ENCODE results near the gene MRGPRF. TPM values are rescaled to one million over a fixed set of nuclear protein-coding genes. Genes with fewer than 3 reads are reported as not detected.

MRGPRF gene
- total RNA-seq, 4 donors from 2014 or later: 17.9 to 119 (median 43.6) TPM

DNA sequence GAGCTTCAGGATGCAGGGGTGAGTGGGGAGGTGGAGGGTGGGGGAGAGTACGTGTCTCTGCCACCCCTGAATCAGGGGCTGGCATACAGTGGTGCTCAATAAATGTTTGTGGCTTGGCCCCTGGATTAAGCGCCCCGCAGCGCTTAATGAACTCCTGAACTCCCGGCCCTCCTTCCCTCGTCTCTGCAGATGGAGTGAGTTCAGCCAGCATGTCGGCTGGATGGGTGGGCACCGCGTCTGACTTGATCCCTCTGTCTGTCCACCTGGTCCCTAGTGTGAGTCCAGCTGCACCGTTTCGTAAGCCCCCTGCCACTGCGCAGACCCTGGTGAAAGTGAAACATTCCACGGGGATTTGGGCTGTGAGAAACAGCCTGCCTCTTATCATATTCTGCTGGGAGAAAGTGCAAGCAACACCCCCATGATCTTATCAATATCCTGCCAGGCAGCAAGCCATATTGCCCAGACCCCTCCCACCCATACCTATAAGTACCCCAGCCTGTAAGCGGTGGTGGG, 20.2 kb downstream of the MRGPRF start:
- H3K4me3 ChIP-seq: no peak overlapping the region
- H3K4me1 ChIP-seq: no peaks in the 10 kb centered on the region
- no peaks in the 10 kb centered on the region for H3K36me3 ChIP-seq
- intact Hi-C loops (cut with DNase I; ENCODE audit: low total_unique reads) (no loop called here), in situ Hi-C loops (cut with MboI; ENCODE audit: low pct_ligation_motif_present in 1 of 4, low pct_unique_long_range_greater_than_20kb in 1 of 4, low sequenced_read_pairs in 3 of 4) (no loop called here)
- TF ChIP-seq POLR2A (IDR thresholded peaks at IDR 0.05) (no peak), EP300 (IDR thresholded peaks at IDR 0.05; ENCODE audit: low read depth) (no peak), POLR2AphosphoS5 (IDR thresholded peaks at IDR 0.05) (no peak)
- TF ChIP-seq, protein P1, sequence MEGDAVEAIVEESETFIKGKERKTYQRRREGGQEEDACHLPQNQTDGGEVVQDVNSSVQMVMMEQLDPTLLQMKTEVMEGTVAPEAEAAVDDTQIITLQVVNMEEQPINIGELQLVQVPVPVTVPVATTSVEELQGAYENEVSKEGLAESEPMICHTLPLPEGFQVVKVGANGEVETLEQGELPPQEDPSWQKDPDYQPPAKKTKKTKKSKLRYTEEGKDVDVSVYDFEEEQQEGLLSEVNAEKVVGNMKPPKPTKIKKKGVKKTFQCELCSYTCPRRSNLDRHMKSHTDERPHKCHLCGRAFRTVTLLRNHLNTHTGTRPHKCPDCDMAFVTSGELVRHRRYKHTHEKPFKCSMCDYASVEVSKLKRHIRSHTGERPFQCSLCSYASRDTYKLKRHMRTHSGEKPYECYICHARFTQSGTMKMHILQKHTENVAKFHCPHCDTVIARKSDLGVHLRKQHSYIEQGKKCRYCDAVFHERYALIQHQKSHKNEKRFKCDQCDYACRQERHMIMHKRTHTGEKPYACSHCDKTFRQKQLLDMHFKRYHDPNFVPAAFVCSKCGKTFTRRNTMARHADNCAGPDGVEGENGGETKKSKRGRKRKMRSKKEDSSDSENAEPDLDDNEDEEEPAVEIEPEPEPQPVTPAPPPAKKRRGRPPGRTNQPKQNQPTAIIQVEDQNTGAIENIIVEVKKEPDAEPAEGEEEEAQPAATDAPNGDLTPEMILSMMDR (IDR thresholded peaks at IDR 0.05): no peak
- H3K27ac ChIP-seq: no peak overlapping the region
- no peaks in the 10 kb centered on the region for H3K9me3 ChIP-seq
- 52 to 66% methylated on average over 9 to 14 of the region's 14 CpGs for WGBS, 2 donors (ENCODE audit: low coverage in 1 of 2)
- H3K27me3 ChIP-seq: peaks cover 21% of the 10 kb centered on the region
- peak; percentile 1 for DNase-seq

DNA sequence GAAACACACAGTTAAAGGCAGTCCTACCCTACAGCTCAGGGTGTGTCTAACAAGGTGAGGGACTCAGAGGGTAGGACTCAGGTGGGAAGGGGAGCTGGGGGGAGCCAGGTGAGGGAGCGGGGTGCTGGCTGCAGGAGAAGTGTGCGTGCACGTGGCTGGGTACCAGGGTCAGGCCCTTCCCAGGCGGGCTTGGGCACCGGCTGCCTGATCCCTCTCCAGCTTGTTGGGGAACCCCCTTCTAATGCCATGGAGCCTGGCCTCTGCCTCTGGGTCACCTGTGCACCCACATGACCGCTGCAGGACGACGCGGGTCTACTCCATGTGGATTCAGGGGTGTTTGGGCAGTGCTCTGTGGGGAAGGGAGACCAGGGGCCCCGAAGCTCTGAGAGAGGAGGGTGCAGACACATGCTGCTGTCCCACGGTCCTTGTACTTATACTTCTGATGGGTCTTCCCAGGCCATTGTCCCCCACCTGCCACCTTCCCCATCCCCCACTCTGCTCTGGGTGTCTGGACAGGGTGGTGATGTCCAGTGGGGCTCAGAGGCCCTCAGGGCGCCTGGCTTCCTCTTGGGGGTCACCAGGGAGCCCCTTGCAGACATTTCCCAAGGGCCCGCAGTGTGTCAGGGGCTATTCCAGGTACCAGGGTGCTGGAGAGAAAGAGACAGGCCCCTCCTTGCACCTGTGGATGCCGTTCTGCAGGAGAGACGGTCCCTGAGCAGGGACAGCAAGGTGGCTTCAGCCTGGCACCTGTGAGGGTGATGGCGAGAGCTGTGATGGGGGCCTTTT, 21.9 kb downstream of the MRGPRF start:
- Histone ChIP-seq H3K9me3 (no peaks in the 10 kb centered on the region), H3K27me3 (peaks cover 21% of the 10 kb centered on the region), H3K27ac (no peak overlapping the region), H3K4me3 (no peak overlapping the region), H3K4me1 (no peaks in the 10 kb centered on the region), H3K36me3 (no peaks in the 10 kb centered on the region)
- WGBS, 2 donors (ENCODE audit: low coverage in 1 of 2): 84% methylated on average over 16 of the region's 16 CpGs; no CpG with 5 or more reads in 1 of the 2 donors
- in situ Hi-C loops (cut with MboI; ENCODE audit: low pct_ligation_motif_present in 1 of 4, low pct_unique_long_range_greater_than_20kb in 1 of 4, low sequenced_read_pairs in 3 of 4) (no loop called here), intact Hi-C loops (cut with DNase I; ENCODE audit: low total_unique reads) (no loop called here)
- peak; percentile 1 for DNase-seq
- TF ChIP-seq POLR2AphosphoS5 (IDR thresholded peaks at IDR 0.05) (no peak), EP300 (IDR thresholded peaks at IDR 0.05; ENCODE audit: low read depth) (no peak), POLR2A (IDR thresholded peaks at IDR 0.05) (no peak)
- TF ChIP-seq, protein P1 (IDR thresholded peaks at IDR 0.05): no peak

DNA sequence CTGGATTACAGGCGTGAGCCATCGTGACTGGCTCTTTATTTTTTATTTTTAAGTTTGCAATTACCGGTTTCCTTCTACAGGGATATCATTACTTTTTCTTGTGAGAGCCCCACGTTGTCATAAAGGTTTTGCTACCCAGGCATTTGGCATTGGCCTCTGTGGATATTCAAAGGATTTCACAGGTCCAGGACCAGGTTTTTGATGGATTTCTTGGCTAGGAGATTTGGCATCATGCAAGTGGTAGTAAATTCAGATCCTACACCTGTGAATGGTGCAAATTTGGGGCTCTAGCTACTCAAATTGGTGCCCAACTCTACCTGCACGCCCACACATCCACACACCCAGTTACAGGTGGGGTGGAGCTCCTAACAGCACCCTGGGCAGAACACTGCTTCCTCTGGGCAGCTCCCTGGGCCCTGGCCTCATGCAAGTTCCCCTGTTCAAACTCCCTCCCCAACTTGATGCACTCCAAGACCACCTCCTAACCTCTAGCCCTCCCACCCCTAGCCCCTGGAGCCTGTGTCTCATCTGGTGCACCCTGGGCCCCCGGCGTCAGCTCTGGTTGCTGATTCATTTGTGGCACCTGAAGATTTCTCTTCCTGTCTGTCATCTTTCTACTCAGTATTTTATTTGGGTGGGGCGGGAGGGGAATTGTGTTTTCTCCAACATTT, 23.0 kb downstream of the MRGPRF start:
- in situ Hi-C loops (cut with MboI; ENCODE audit: low pct_ligation_motif_present in 1 of 4, low pct_unique_long_range_greater_than_20kb in 1 of 4, low sequenced_read_pairs in 3 of 4): no loop called here

DNA sequence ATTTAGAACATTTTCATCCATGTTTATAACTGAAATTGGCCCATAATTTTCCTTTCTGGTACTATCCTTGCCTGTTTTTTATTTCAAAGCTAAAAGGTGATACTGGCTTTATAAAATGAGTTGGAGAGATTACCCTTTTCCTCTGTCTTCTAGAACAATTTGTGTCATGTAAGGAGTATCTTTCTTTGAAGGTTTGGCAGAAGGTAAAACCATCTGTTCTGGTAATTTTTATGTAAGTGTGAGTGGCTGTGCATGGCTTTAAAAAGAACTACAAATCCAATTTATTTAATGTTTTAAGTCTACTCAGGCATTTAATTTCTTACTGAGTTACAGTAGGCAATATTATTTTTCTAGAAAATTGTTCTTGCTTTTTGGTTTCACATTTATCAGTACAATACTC, 24.6 kb downstream of the MRGPRF start:
- Histone ChIP-seq H3K9me3 (no peaks in the 10 kb centered on the region), H3K4me1 (no peaks in the 10 kb centered on the region), H3K27ac (no peak overlapping the region), H3K27me3 (peaks cover 11% of the 10 kb centered on the region), H3K36me3 (no peaks in the 10 kb centered on the region), H3K4me3 (no peak overlapping the region)
- intact Hi-C loops (cut with DNase I; ENCODE audit: low total_unique reads): no loop called here
- no peak for DNase-seq
- TF ChIP-seq POLR2AphosphoS5 (IDR thresholded peaks at IDR 0.05) (no peak), POLR2A (IDR thresholded peaks at IDR 0.05) (no peak), EP300 (IDR thresholded peaks at IDR 0.05; ENCODE audit: low read depth) (no peak)
- TF ChIP-seq, protein P1 (IDR thresholded peaks at IDR 0.05): no peak
- in situ Hi-C loops (cut with MboI; ENCODE audit: low pct_ligation_motif_present in 1 of 4, low pct_unique_long_range_greater_than_20kb in 1 of 4, low sequenced_read_pairs in 3 of 4): no loop called here

More for the DNA sequence above, 23.0 kb downstream of the MRGPRF start:
- intact Hi-C loops (cut with DNase I; ENCODE audit: low total_unique reads): no loop called here
- WGBS, 2 donors (ENCODE audit: low coverage in 1 of 2): 75 to 77% methylated on average over 5 to 8 of the region's 8 CpGs
- no peak overlapping the region for H3K27ac ChIP-seq
- no peaks in the 10 kb centered on the region for H3K4me1 ChIP-seq
- H3K4me3 ChIP-seq: no peak overlapping the region
- no peaks in the 10 kb centered on the region for H3K9me3 ChIP-seq
- H3K36me3 ChIP-seq: no peaks in the 10 kb centered on the region
- no peak for DNase-seq
- H3K27me3 ChIP-seq: peaks cover 21% of the 10 kb centered on the region
- no peak for TF ChIP-seq EP300 (IDR thresholded peaks at IDR 0.05; ENCODE audit: low read depth)
- TF ChIP-seq POLR2A (IDR thresholded peaks at IDR 0.05): no peak
- TF ChIP-seq, protein P1 (IDR thresholded peaks at IDR 0.05): no peak
- no peak for TF ChIP-seq POLR2AphosphoS5 (IDR thresholded peaks at IDR 0.05)
